PFSK-1 (cell line): Measurements from ENCODE around the gene RANBP1.

Source experiments
- FOXP2 ChIP-seq: optimal IDR thresholded peaks from 2 replicates; pipeline ENCODE3; 2011; ENCODE audit warnings: borderline replicate concordance, control low read depth, inconsistent platforms; ENCODE audit not compliant: insufficient read depth; ENCODE audit errors: extremely low read length, extremely low read depth
- POLR2AphosphoS5 ChIP-seq: IDR thresholded peaks from 2 replicates; pipeline ENCODE4 v1.6.1; 2012; ENCODE audit warnings: low read depth, mild to moderate bottlenecking, control low read depth, low read length, moderate library complexity
- REST ChIP-seq, 2 experiments: IDR thresholded peaks; 2 replicates each; pipeline versions ENCODE4 v1.6.1 to v1.8.0; 2011 to 2012; ENCODE audit warnings: low read depth in 2 of 2, low read length in 2 of 2, control low read depth in 1 of 2, inconsistent platforms in 1 of 2, mild to moderate bottlenecking in 1 of 2, moderate library complexity in 1 of 2; ENCODE audit not compliant: insufficient read depth in 1 of 2
- SIN3A ChIP-seq: IDR thresholded peaks from 2 replicates; pipeline ENCODE4 v1.6.1; 2012; ENCODE audit warnings: mild to moderate bottlenecking, low read length, moderate library complexity, borderline replicate concordance; ENCODE audit not compliant: insufficient read depth
- TAF1 ChIP-seq: IDR thresholded peaks from 2 replicates; pipeline ENCODE4 v1.6.1; 2012; ENCODE audit warnings: low read length, control low read depth, borderline replicate concordance; ENCODE audit not compliant: insufficient read depth

The RANBP1 gene

GRCh38 chr22:20156611-20157429, 40.9 kb downstream of the RANBP1 start:
- no peak for TF ChIP-seq TAF1
- no peak for TF ChIP-seq REST (IDR thresholded peaks at IDR 0.05; ENCODE audit: insufficient read depth in 1 of 2, low read depth in 2 of 2, low read length in 2 of 2)
- TF ChIP-seq FOXP2: no peak
- no peak for TF ChIP-seq POLR2AphosphoS5
- TF ChIP-seq SIN3A: no peak

- TF ChIP-seq FOXP2 (no peak), TAF1 (no peak), POLR2AphosphoS5 (no peak), REST (IDR thresholded peaks at IDR 0.05; ENCODE audit: insufficient read depth in 1 of 2, low read depth in 2 of 2, low read length in 2 of 2) (no peak), SIN3A (no peak)
These were observed 41.7 kb downstream of the RANBP1 start for GRCh38 chr22:20157430-20158183.

- TF ChIP-seq REST (IDR thresholded peaks at IDR 0.05; ENCODE audit: insufficient read depth in 1 of 2, low read depth in 2 of 2, low read length in 2 of 2): no peak
- TF ChIP-seq TAF1: no peak
- no peak for TF ChIP-seq SIN3A
- TF ChIP-seq POLR2AphosphoS5: no peak
- TF ChIP-seq FOXP2: no peak
These were observed 42.6 kb downstream of the RANBP1 start for GRCh38 chr22:20158391-20159036.

- TF ChIP-seq REST (IDR thresholded peaks at IDR 0.05; ENCODE audit: insufficient read depth in 1 of 2, low read depth in 2 of 2, low read length in 2 of 2): no peak
- TF ChIP-seq SIN3A: no peak
- no peak for TF ChIP-seq FOXP2
- TF ChIP-seq TAF1: no peak
- TF ChIP-seq POLR2AphosphoS5: no peak
These were observed 43.2 kb downstream of the RANBP1 start for GRCh38 chr22:20159076-20159475.
